Smooth muscle cell (in vitro differentiated cells): ENCODE data around the gene MUCL3. TPM values are rescaled to one million over a fixed set of nuclear protein-coding genes. Genes with fewer than 3 reads are reported as not detected.

Experiments used
- DNase-seq: peaks from one replicate; lab custom pipeline; 2025; ENCODE audit not compliant: unreplicated experiment; lab: John Stamatoyannopoulos, UW
- H2AFZ ChIP-seq: fragments of 200-600 bp; sonication (generic); 2 replicates; pipeline ENCODE4 v1.6.0; 2016; ENCODE audit warnings: antibody characterized with exemption, low read depth, mild to moderate bottlenecking
- H3F3A ChIP-seq: fragments of 200-600 bp; sonication (generic); 2 replicates; pipeline ENCODE4 v1.6.0; 2017; ENCODE audit warnings: antibody characterized with exemption, low read depth
- H3K27ac ChIP-seq: fragments of 200-600 bp; sonication (generic); 2 replicates; pipeline ENCODE4 v1.5.1; 2016; ENCODE audit warnings: low read depth, mild to moderate bottlenecking
- H3K27me3 ChIP-seq: fragments of 200-600 bp; sonication (generic); 2 replicates; pipeline ENCODE4 v1.6.1; 2016; ENCODE audit warnings: low read depth, mild to moderate bottlenecking
- H3K36me3 ChIP-seq: fragments of 200-600 bp; sonication (generic); 2 replicates; pipeline ENCODE4 v1.5.1; 2016; ENCODE audit warnings: low read depth
- H3K4me1 ChIP-seq: fragments of 200-600 bp; sonication (generic); 2 replicates; pipeline ENCODE4 v1.5.1; 2016; ENCODE audit warnings: low read depth
- H3K4me2 ChIP-seq: fragments of 200-600 bp; sonication (generic); 2 replicates; pipeline ENCODE4 v1.6.0; 2016; ENCODE audit warnings: mild to moderate bottlenecking
- H3K4me3 ChIP-seq: fragments of 200-600 bp; sonication (generic); 2 replicates; pipeline ENCODE4 v1.5.1; 2016; ENCODE audit warnings: mild to moderate bottlenecking
- H3K79me2 ChIP-seq: fragments of 200-600 bp; sonication (generic); 2 replicates; pipeline ENCODE4 v1.6.0; 2016; ENCODE audit warnings: low read depth, mild to moderate bottlenecking
- H3K9ac ChIP-seq: fragments of 200-600 bp; sonication (generic); 2 replicates; pipeline ENCODE4 v1.6.0; 2016; ENCODE audit warnings: low read depth
- H3K9me3 ChIP-seq: fragments of 200-600 bp; sonication (generic); replicated peaks from 2 replicates; pipeline ENCODE4 v1.5.1; 2016; ENCODE audit warnings: low read depth
- H4K20me1 ChIP-seq: fragments of 200-600 bp; sonication (generic); 2 replicates; pipeline ENCODE4 v1.6.0; 2016; ENCODE audit warnings: low read depth
- CTCF ChIP-seq: fragments of 200-600 bp; sonication (generic); IDR thresholded peaks from 2 replicates; pipeline ENCODE4 v1.5.1; 2017; ENCODE audit warnings: borderline replicate concordance, mild to moderate bottlenecking, antibody characterized with exemption; ENCODE audit not compliant: insufficient read depth, poor library complexity, severe bottlenecking
- WGBS: methylation state at CpG from one replicate; pipeline ENCODE4 v1.1.7; 2016; ENCODE audit warnings: low lambda C conversion rate; 5-methylcytosine and 5-hydroxymethylcytosine counted together
- polyA plus RNA-seq: library from polyadenylated mRNA; unstranded; fragments of >200 nt; fragmentation: Nextera tagmentation; extraction: Ambion mirVana; gene quantifications from 2 replicates; pipeline ENCODE4 v1.2.1, GENCODE V29; 2016
- total RNA-seq: library from RNA; depleted of rRNA; stranded (reverse); fragments of >200 nt; gene quantifications from 2 replicates; pipeline ENCODE4 v1.2.3, GENCODE V29; 2014

The MUCL3 gene
- total and polyA plus RNA-seq, 2 experiments from 2014 or later = 0.31 TPM; not detected in 1

- WGBS = 1% methylated on average over 33 of the region's 46 CpGs
- Histone ChIP-seq H4K20me1 (no peaks in the 10 kb centered on the region), H3K36me3 (no peaks in the 10 kb centered on the region), H3K9me3 (no peaks in the 10 kb centered on the region), H3K4me2 (peak overlapping the region; percentile 94), H3K79me2 (no peaks in the 10 kb centered on the region), H3K4me3 (peak overlapping the region; percentile 53), H3K9ac (peak overlapping the region; percentile 26), H3K27me3 (peaks cover 74% of the 10 kb centered on the region), H3K27ac (no peak overlapping the region), H2AFZ (peak overlapping the region; percentile 57), H3F3A (no peaks in the 10 kb centered on the region), H3K4me1 (peaks cover 11% of the 10 kb centered on the region)
- no peak for DNase-seq
- TF ChIP-seq CTCF = no peak
Measured at GRCh38 chr6:30955367-30956042, 14.7 kb downstream of the MUCL3 start.

GRCh38 chr6:30957716-30958115, 16.9 kb downstream of the MUCL3 start:
- H3K4me1 ChIP-seq = peaks cover 11% of the 10 kb centered on the region
- H3K27me3 ChIP-seq = peaks cover 52% of the 10 kb centered on the region
- no peak overlapping the region for H3K27ac ChIP-seq
- no peak for TF ChIP-seq CTCF
- H3K4me3 ChIP-seq = no peak overlapping the region
- H4K20me1 ChIP-seq = no peaks in the 10 kb centered on the region
- H3F3A ChIP-seq = no peaks in the 10 kb centered on the region
- H3K9ac ChIP-seq = no peak overlapping the region
- H3K36me3 ChIP-seq = no peaks in the 10 kb centered on the region
- no peak overlapping the region for H3K4me2 ChIP-seq
- WGBS = 40% methylated on average over 2 of the region's 2 CpGs
- no peak overlapping the region for H2AFZ ChIP-seq
- DNase-seq = no peak
- no peaks in the 10 kb centered on the region for H3K9me3 ChIP-seq
- H3K79me2 ChIP-seq = no peaks in the 10 kb centered on the region

- DNase-seq = no peak
Measured at GRCh38 chr6:30960907-30961673, 20.3 kb downstream of the MUCL3 start.

More at GRCh38 chr6:30960907-30961673, 20.3 kb downstream of the MUCL3 start:
- Histone ChIP-seq H3K27me3 (peaks cover 32% of the 10 kb centered on the region), H3K4me3 (no peak overlapping the region), H3F3A (no peaks in the 10 kb centered on the region), H3K36me3 (no peaks in the 10 kb centered on the region), H4K20me1 (no peaks in the 10 kb centered on the region), H3K9me3 (no peaks in the 10 kb centered on the region), H3K9ac (no peak overlapping the region), H3K27ac (no peak overlapping the region), H3K4me2 (no peak overlapping the region), H3K4me1 (no peaks in the 10 kb centered on the region), H3K79me2 (no peaks in the 10 kb centered on the region), H2AFZ (no peak overlapping the region)
- 83% methylated on average over 9 of the region's 9 CpGs for WGBS
- TF ChIP-seq CTCF = no peak
